ENCODE results near the gene TNRC6B. TPM values are rescaled to one million over a fixed set of nuclear protein-coding genes. Genes with fewer than 3 reads are reported as not detected.

TNRC6B gene
- total RNA-seq, 1 experiment from 2014 or later: 50.4 TPM

GRCh38 chr22:40231618-40232313 lies 54.0 kb downstream of the TNRC6B start:
- ATAC-seq (no peak), DNase-seq (ENCODE audit: low spot score) (no peak)
- no peak overlapping the region for H3K4me3 Mint-ChIP-seq
- no peak for TF ChIP-seq AR (CRISPR knock-in tag; IDR thresholded peaks at IDR 0.05)
- no peak for TF ChIP-seq FOXP1 (CRISPR knock-in tag; IDR thresholded peaks at IDR 0.05; ENCODE audit: borderline replicate concordance)
- no peak for TF ChIP-seq ZNF423 (CRISPR knock-in tag; IDR thresholded peaks at IDR 0.05)
- TF ChIP-seq PRDM15 (CRISPR knock-in tag; IDR thresholded peaks at IDR 0.05): no peak
- no peak for TF ChIP-seq PRRX2 (CRISPR knock-in tag; IDR thresholded peaks at IDR 0.05)
- no peak for TF ChIP-seq USF1 (CRISPR knock-in tag; IDR thresholded peaks at IDR 0.05)
- TF ChIP-seq E2F5 (CRISPR knock-in tag; IDR thresholded peaks at IDR 0.05): no peak
- no peak for TF ChIP-seq TEAD1 (CRISPR knock-in tag; IDR thresholded peaks at IDR 0.05)
- no peak for TF ChIP-seq MXD4 (CRISPR knock-in tag; IDR thresholded peaks at IDR 0.05; ENCODE audit: borderline replicate concordance)
- TF ChIP-seq FOXP4 (CRISPR knock-in tag; IDR thresholded peaks at IDR 0.05): no peak
- no peak for TF ChIP-seq OVOL2 (CRISPR knock-in tag; IDR thresholded peaks at IDR 0.05; ENCODE audit: borderline replicate concordance)
- no peaks in the 10 kb centered on the region for H3K27me3 Mint-ChIP-seq (ENCODE audit: low read depth)
- peaks cover 9% of the 10 kb centered on the region; the same call in 1 of the 2 replicates for H3K36me3 Mint-ChIP-seq
- ChIA-PET CTCF (no interaction called here), POLR2A (no interaction called here)
- peaks cover 29% of the 10 kb centered on the region for H3K4me1 Mint-ChIP-seq
- peak overlapping the region; percentile 38 for H3K27ac Mint-ChIP-seq
- 0 out of 2 replicates have a peak, but pooled peaks cover 2% of the 10 kb centered on the region for H3K9me3 Mint-ChIP-seq

- CTCF ChIA-PET: no interaction called here
- peaks cover 36% of the 10 kb centered on the region for H3K4me1 Mint-ChIP-seq
- TF ChIP-seq RORB (CRISPR knock-in tag; IDR thresholded peaks at IDR 0.05) (no peak), NR3C1 (CRISPR knock-in tag; conservative IDR thresholded peaks at IDR 0.05; ENCODE audit: low read depth) (no peak), OVOL2 (CRISPR knock-in tag; IDR thresholded peaks at IDR 0.05; ENCODE audit: borderline replicate concordance) (no peak), CBFB (CRISPR knock-in tag; IDR thresholded peaks at IDR 0.05; ENCODE audit: low read depth) (no peak), CREM (CRISPR knock-in tag; IDR thresholded peaks at IDR 0.05) (no peak), MXD4 (CRISPR knock-in tag; IDR thresholded peaks at IDR 0.05; ENCODE audit: borderline replicate concordance) (no peak)
- DNase-seq (ENCODE audit: low spot score) (no peak), ATAC-seq (no peak)
- no peak overlapping the region for H3K4me3 Mint-ChIP-seq
- H3K27me3 Mint-ChIP-seq (ENCODE audit: low read depth): no peaks in the 10 kb centered on the region
- H3K27ac Mint-ChIP-seq: no peak overlapping the region
- peaks cover 9% of the 10 kb centered on the region; the same call in 1 of the 2 replicates for H3K36me3 Mint-ChIP-seq
- POLR2A ChIA-PET: no interaction called here
- 0 out of 2 replicates have a peak, but pooled peaks cover 2% of the 10 kb centered on the region for H3K9me3 Mint-ChIP-seq
Measured at GRCh38 chr22:40232624-40233023, 54.9 kb downstream of the TNRC6B start.
